ENCODE data around the gene WDR27.

Gene WDR27

GRCh38 chr6:169661391-169661756, 40.5 kb downstream of the WDR27 start:
- TF ChIP-seq, protein P1, sequence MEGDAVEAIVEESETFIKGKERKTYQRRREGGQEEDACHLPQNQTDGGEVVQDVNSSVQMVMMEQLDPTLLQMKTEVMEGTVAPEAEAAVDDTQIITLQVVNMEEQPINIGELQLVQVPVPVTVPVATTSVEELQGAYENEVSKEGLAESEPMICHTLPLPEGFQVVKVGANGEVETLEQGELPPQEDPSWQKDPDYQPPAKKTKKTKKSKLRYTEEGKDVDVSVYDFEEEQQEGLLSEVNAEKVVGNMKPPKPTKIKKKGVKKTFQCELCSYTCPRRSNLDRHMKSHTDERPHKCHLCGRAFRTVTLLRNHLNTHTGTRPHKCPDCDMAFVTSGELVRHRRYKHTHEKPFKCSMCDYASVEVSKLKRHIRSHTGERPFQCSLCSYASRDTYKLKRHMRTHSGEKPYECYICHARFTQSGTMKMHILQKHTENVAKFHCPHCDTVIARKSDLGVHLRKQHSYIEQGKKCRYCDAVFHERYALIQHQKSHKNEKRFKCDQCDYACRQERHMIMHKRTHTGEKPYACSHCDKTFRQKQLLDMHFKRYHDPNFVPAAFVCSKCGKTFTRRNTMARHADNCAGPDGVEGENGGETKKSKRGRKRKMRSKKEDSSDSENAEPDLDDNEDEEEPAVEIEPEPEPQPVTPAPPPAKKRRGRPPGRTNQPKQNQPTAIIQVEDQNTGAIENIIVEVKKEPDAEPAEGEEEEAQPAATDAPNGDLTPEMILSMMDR (IDR thresholded peaks at IDR 0.05; ENCODE audit: borderline replicate concordance, control extremely low read depth, extremely low read depth, insufficient read depth, missing control alignments) = no peak
- in situ Hi-C loops (cut with MboI; ENCODE audit: low sequenced_read_pairs, unreplicated experiment) = no loop called here
- DNase-seq (ENCODE audit: low spot score) = no peak

GRCh38 chr6:169660751-169661390, 41.0 kb downstream of the WDR27 start:
- no peak for DNase-seq (ENCODE audit: low spot score)
- in situ Hi-C loops (cut with MboI; ENCODE audit: low sequenced_read_pairs, unreplicated experiment) = no loop called here
- TF ChIP-seq, protein P1 (IDR thresholded peaks at IDR 0.05; ENCODE audit: borderline replicate concordance, control extremely low read depth, extremely low read depth, insufficient read depth, missing control alignments) = no peak

- no peak for DNase-seq (ENCODE audit: low spot score)
- in situ Hi-C loops (cut with MboI; ENCODE audit: low sequenced_read_pairs, unreplicated experiment) = no loop called here
- TF ChIP-seq, protein P1 (IDR thresholded peaks at IDR 0.05; ENCODE audit: borderline replicate concordance, control extremely low read depth, extremely low read depth, insufficient read depth, missing control alignments) = no peak
Measured at GRCh38 chr6:169659820-169660610, 41.8 kb downstream of the WDR27 start.

- in situ Hi-C loops (cut with MboI; ENCODE audit: low sequenced_read_pairs, unreplicated experiment) = no loop called here
- TF ChIP-seq, protein P1 (IDR thresholded peaks at IDR 0.05; ENCODE audit: borderline replicate concordance, control extremely low read depth, extremely low read depth, insufficient read depth, missing control alignments) = no peak
- no peak for DNase-seq (ENCODE audit: low spot score)
Measured at GRCh38 chr6:169657284-169657610, 44.6 kb downstream of the WDR27 start.

- TF ChIP-seq, protein P1 (IDR thresholded peaks at IDR 0.05; ENCODE audit: borderline replicate concordance, control extremely low read depth, extremely low read depth, insufficient read depth, missing control alignments) = no peak
- no peak for DNase-seq (ENCODE audit: low spot score)
- in situ Hi-C loops (cut with MboI; ENCODE audit: low sequenced_read_pairs, unreplicated experiment) = no loop called here
Measured at GRCh38 chr6:169656546-169657283, 45.1 kb downstream of the WDR27 start.

DNA sequence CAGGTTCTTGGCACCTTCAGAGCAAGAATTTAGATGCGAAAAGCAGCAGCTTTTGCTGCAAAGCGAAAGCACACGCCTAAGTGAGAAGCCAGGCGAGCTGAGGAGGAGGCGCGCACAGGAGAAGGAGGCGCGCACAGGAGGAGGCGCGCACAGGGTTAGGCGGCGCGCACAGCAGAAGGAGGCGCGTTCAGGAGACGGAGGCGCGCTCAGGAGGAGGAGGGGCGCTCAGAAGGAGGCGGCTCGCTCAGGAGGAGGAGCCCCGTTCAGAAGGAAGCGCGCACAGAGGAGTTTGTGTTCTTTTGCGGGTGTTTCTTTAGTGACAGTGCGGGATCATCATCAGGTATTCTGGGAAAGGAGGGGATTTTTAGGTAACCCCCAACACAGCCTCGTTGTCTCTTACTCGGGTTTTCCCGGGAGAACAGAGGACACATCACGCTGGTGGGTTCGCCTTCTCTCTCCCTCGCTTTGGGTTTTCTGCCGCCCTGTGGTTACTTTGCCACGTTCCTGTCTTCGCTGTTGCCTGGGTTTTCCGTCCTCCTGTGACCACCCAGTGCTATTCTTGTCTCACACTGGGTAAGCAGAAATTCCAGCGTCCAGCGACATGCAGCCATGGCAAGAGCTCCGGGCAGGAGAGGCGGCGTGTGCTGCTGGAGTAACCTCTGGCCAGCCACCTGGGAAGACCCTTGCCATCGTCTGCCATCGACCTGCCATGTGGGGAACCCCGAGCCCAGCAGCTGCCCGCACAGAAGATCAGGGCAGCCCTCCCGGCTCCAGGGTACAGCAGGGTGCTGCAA, 47.0 kb downstream of the WDR27 start:
- DNase-seq (ENCODE audit: low spot score) = peak; percentile 78

More for the DNA sequence above, 47.0 kb downstream of the WDR27 start:
- in situ Hi-C loops (cut with MboI; ENCODE audit: low sequenced_read_pairs, unreplicated experiment) = no loop called here
- TF ChIP-seq, protein P1 (IDR thresholded peaks at IDR 0.05; ENCODE audit: borderline replicate concordance, control extremely low read depth, extremely low read depth, insufficient read depth, missing control alignments) = peak; percentile 9
